Measurements from ENCODE around the gene MNX1.

The MNX1 gene

DNA sequence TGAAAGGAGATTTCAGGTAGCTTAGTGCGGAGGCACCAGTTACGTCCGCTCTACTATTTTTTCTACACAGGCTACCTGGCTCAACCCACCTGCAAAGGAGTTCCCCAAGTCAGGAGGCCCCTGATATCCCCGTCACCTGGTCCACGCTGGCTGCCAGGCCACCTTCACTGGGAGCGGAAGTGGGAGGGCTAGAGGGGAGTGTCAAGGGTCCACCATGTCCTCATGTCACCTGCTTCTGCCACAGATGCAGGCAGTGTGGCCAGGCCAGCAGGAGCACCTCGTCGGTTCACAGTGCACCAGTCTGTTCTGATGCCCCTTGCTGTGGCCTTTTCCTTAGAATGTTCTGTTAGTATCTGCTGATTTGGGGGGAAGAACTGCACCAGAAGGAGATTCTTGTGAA, 44.1 kb downstream of the MNX1 start:
- no peak for DNase-seq

DNA sequence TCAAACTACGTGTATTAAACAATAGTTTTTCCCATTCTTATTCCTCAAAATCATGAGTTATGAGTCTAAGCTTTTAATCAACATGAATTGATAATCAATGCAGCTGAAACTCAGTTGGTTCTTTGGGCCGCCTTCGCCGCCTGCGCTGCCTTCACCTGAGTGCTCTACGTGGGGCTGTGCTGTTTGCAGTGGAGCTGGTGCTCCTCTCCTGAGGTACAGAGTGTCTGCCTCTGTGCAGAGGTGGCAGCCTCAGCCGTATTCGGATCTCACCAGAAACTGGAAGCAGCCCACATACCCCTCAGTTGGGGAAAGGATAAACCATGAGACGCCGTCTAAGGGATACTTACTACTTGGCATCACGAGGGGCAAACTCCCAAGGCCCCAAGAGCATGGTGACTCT, 45.5 kb downstream of the MNX1 start:
- no peak for DNase-seq

DNA sequence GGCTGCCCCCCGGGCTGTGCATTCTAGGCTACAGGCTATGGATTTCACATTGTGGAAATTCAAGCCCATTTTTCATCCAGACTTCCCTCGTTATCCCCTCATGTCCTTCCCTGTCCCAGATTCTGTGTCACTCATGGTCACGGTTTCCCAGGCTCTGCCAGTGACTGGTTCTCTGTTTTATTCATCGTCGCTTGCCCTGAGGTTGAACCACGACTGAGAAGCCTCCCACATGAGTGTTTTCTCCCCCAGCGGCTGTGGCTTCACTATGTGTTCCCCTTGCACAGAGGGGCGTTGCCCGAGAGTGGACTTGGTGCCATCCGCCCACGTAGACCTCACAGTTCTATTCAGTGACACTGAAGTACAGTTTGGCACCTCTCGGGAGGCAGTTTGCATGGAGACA, 47.0 kb downstream of the MNX1 start:
- no peak for DNase-seq

DNA sequence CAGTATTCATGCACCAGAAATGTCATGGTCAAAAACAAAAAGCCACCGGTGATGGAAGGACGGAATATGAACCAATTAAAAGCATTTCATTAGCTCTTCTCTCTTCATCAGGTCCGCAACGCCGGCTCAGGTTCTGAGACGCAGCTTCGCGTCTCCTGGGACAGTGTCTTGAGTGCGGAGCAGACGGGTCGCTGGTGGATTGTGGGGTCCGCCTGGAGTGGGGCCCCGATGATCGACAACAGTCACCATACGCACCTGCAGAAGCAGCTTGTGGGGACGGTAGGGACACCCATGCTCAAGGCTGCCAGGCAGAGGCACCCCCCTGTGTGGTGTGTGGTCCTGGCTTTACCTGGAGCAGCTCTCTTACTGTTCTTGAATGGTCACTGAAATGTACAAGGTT, 47.6 kb downstream of the MNX1 start:
- no peak for DNase-seq

DNA sequence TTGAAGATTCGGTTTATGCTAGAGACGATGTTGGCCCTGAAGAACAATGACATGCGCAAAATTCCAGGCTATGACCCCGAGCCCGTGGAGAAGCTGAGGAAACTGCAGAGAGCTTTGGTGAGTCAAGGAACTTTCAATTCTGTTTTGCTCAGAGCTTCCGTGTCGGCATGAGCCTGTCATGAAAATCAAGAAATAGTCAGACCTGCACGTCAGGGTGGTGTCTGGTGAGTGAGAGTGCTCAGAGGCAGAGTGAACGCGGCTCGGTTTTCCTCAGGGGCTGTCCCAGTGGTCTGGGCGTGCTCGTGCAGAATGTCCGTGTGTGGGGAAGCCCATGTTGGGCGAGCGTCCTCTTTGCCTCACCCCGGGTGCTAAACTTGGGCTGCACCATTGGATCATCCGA, 48.3 kb downstream of the MNX1 start:
- no peak for DNase-seq

DNA sequence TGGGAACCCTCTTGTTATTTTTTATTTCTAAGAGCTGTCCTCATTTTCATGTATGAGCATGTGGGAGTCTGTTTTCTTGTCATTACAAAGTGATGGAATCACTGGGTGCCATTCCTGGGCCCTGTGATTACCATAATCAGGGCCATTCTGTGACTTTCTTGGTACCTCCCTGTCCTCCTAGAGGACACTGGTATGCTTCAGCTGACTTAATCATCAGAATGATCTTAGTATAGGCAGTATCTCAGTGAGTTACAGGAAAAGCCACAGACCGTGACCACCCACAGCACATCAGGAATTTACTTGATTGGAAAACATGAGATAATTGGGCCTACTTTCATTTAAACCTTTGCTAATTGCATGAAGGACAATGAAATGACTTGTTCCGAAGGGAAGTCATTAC, 53.7 kb downstream of the MNX1 start:
- DNase-seq, result no peak

DNA sequence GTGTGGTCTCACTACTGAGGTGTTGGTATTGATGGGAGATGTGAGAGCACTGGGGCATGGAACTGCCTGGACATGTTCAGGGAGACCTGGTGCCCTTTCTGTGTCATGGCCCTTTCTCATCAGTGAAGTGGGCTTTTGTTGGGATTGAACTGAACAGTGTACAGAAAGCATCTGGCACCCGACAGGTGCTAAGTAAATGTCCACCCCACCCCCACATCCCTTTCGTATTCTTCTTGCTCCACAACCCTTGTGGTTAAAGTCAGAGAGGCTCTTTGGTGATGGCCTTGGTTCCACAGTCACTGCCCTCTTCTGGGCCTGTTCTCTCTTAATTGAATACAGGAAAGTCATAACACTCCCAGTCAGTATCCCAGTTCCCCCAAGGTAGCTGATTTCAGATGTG, 55.5 kb downstream of the MNX1 start:
- DNase-seq, result no peak
